Keratinocyte (primary cell): ENCODE results near the gene HSPA1B.

Experiments
- CTCF ChIP-seq, 3 experiments: IDR thresholded peaks in 1 of 3; conservative IDR thresholded peaks in 1 of 3; optimal IDR thresholded peaks in 1 of 3; 2 replicates in 2 of 3; 3 replicates in 1 of 3; pipeline versions ENCODE3 to v1.5.1; 2011; ENCODE audit warnings: low read length in 3 of 3, mild to moderate bottlenecking in 3 of 3, moderate library complexity in 2 of 3, control low read depth in 1 of 3, inconsistent platforms in 1 of 3; ENCODE audit not compliant: insufficient read depth in 2 of 3; ENCODE audit errors: extremely low read depth in 1 of 3
- EZH2 ChIP-seq: IDR thresholded peaks from one replicate; pipeline ENCODE4 v1.6.1; 2012; ENCODE audit warnings: inconsistent platforms, mild to moderate bottlenecking, low read length, moderate library complexity

DNA sequence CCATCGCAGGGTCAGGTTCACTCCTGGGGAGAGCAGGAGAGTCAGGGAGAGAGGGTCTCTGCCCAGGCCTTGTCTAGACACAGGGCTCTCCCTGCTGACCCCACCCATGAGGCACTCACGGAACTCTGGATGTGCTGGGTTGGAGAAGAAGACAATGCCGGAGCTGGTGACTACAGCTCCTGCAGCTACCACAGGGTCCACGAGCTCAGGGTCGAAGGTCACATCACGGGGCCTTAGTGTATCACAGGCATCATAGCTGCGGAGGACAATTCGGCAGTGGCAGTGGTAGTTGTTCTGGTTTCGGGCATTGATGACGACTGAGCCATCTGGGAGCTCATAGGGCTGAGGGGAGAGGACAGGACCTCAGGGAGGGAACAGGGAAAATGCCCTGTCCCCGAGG lies 32.4 kb downstream of the HSPA1B start:
- TF ChIP-seq CTCF (optimal IDR thresholded peaks at IDR 0.05 in 1 of 3, IDR thresholded peaks at IDR 0.05 in 1 of 3, conservative IDR thresholded peaks at IDR 0.05 in 1 of 3; ENCODE audit: extremely low read depth in 1 of 3, insufficient read depth in 2 of 3, low read length in 3 of 3): no peak
- TF ChIP-seq EZH2: no peak
